Pancreas (tissue), 10 donors: ENCODE results near the gene NME7. TPM values are rescaled to one million over a fixed set of nuclear protein-coding genes. Genes with fewer than 3 reads are reported as not detected.
"Not testable (repeated sequence)": the region's sequence is repeated elsewhere in the genome, so short reads cannot be mapped to it uniquely, and the experiment has no call there.

Experiments
- ATAC-seq, 4 donors: fragments of 200-7000 bp; cut with Tn5 transposase; one replicate each; pipeline versions ENCODE4 v1.8.0 to v1.9.1; 2020; ENCODE audit warnings: mild to moderate bottlenecking in 4 of 4, moderate library complexity in 4 of 4
- DNase-seq, 6 donors: peaks; one replicate each; pipeline ENCODE4 v3.0.0-alpha.2; 2020
- FAIRE-seq: peaks from 2 replicates; lab custom pipeline; 2012; peaks lifted over from hg19 to GRCh38; lab: Jason Lieb, UNC
- H3K27ac ChIP-seq, 4 donors: fragments of 200-600 bp; sonication (generic); 1 replicate in 3 of 4; 2 replicates in 1 of 4; pipeline versions ENCODE4 v1.5.0 to v1.8.0; 2020
- H3K27me3 ChIP-seq, 4 donors: fragments of 200-600 bp; one replicate each; pipeline ENCODE4 v1.8.0; 2021
- H3K36me3 ChIP-seq, 3 donors: fragments of 200-600 bp; sonication (generic) in 1 of 3; one replicate each; pipeline versions ENCODE4 v1.5.0 to v1.8.0; 2020 to 2021
- H3K4me1 ChIP-seq, 3 donors: fragments of 200-600 bp; one replicate each; pipeline ENCODE4 v1.8.0; 2021
- H3K4me3 ChIP-seq, 4 donors: fragments of 200-600 bp; sonication (generic) in 2 of 4; one replicate each; pipeline versions ENCODE4 v1.5.0 to v1.8.0; 2020 to 2021
- H3K9me3 ChIP-seq, 4 donors: fragments of 200-600 bp; one replicate each; pipeline ENCODE4 v1.8.0; 2021
- WGBS, 2 donors: extraction: QIAGEN DNeasy Blood & Tissue Kit; methylation state at CpG; one replicate each; pipeline ENCODE4 v1.1.7; 2013; 5-methylcytosine and 5-hydroxymethylcytosine counted together
- intact Hi-C, 3 donors: fragments of 100-400 bp; cut with DNase I; formaldehyde crosslinking; loops; one replicate each; pipeline versions ENCODE4 v1.11.1 to v1.14.2; 2022
- polyA plus RNA-seq, 2 donors: library from polyadenylated mRNA; stranded (reverse); fragments of 200-250 nt; gene quantifications; one replicate each; pipeline ENCODE4 v1.2.3, GENCODE V29; 2013
- total RNA-seq, 6 donors: library from RNA; stranded (reverse); fragmentation: NEBNext Ultra II Directional in 4 of 6; extraction: Animal tissue kit (Norgen Biotek cat#: 25700) in 4 of 6; gene quantifications; one replicate each; pipeline versions ENCODE4 v1.2.1 to v1.2.4, GENCODE V29; 2021 to 2023
- TF ChIP-seq, protein P1 (sequence below), 4 donors: fragments of 200-600 bp; sonication (generic) in 3 of 4; IDR thresholded peaks; one replicate each; pipeline versions ENCODE4 v1.5.0 to v1.8.0; 2021; ENCODE audit warnings: antibody characterized with exemption in 4 of 4
- donor health status: healthy with polysubstance abuse.
- donor health status: DM: no; HTN: no; CAD: no; lungs with moderate emphysema.
- donor health status: DM: no; HTN: no; CAD: no.
- donor health status: control.
- donor health status: control.
- donor health status: Bipolar disorder and iron deficiency.
- donor health status: DM: yes; HTN: yes; CAD: no.
- donor health status: DM: no; HTN: no; CAD: no.
- donor health status: DM: no; HTN: no; CAD: no.
- donor health status: DM: yes; HTN: yes; CAD: no.

NME7 gene
- total and polyA plus RNA-seq, 8 donors, result 5.0 to 12.6 (median 8.0) TPM

DNA sequence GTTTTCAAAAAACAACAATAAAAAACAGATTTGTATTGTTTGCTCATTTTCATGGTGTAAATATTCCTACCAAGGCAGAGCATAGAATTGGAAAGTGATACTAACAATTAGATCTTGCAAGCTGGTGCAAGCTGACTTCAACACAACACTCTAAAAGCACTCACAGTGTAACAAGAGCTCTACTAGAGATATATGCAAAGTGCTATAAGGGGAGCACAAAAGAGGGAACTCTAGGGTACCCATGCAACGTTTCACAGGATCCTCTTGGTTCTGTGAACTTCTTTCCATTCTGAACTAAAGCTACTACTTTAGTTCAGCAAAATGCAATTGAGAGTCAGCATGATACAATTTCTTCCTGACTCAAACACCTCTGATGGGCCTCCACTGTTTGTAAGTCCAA lies 182.8 kb downstream of the NME7 start:
- H3K4me3 ChIP-seq, result no peak overlapping the region
- no peaks in the 10 kb centered on the region for H3K4me1 ChIP-seq
- no peaks in the 10 kb centered on the region for H3K9me3 ChIP-seq
- ATAC-seq (no peak), DNase-seq (no peak), FAIRE-seq (no peak)
- WGBS, 2 donors, result 41 to 47% methylated on average over 1 of the region's 1 CpG
- no peak overlapping the region for H3K27ac ChIP-seq
- intact Hi-C loops, result no loop called here
- no peaks in the 10 kb centered on the region for H3K36me3 ChIP-seq
- no peaks in the 10 kb centered on the region for H3K27me3 ChIP-seq
- TF ChIP-seq, protein P1, sequence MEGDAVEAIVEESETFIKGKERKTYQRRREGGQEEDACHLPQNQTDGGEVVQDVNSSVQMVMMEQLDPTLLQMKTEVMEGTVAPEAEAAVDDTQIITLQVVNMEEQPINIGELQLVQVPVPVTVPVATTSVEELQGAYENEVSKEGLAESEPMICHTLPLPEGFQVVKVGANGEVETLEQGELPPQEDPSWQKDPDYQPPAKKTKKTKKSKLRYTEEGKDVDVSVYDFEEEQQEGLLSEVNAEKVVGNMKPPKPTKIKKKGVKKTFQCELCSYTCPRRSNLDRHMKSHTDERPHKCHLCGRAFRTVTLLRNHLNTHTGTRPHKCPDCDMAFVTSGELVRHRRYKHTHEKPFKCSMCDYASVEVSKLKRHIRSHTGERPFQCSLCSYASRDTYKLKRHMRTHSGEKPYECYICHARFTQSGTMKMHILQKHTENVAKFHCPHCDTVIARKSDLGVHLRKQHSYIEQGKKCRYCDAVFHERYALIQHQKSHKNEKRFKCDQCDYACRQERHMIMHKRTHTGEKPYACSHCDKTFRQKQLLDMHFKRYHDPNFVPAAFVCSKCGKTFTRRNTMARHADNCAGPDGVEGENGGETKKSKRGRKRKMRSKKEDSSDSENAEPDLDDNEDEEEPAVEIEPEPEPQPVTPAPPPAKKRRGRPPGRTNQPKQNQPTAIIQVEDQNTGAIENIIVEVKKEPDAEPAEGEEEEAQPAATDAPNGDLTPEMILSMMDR (IDR thresholded peaks at IDR 0.05), result no peak

DNA sequence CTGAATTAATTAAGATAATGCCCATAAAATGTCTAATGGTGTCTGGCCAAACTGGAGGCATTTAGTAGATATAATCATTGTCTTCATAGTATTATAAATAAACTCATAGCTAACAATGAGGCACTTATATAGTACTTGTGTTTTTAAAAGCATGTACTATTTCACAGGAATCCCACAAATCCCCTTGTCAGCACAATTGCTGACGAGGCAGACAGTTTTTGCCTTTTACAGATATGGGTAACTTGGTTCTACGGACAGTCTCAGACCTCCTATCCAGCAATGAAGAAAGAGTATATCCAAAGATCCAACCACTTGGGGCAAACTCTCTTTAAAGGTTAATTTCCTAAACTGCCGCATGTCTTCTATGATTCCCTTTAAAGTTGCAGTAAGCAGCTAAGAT lies 187.4 kb downstream of the NME7 start:
- TF ChIP-seq, protein P1 (IDR thresholded peaks at IDR 0.05), result no peak
- Histone ChIP-seq H3K36me3 (no peaks in the 10 kb centered on the region), H3K27ac (no peak overlapping the region), H3K4me1 (no peaks in the 10 kb centered on the region), H3K4me3 (no peak overlapping the region), H3K27me3 (no peaks in the 10 kb centered on the region), H3K9me3 (no peaks in the 10 kb centered on the region)
- intact Hi-C loops, result no loop called here
- no peak for ATAC-seq
- FAIRE-seq, result no peak
- WGBS, 2 donors, result 95 to 97% methylated on average over 3 of the region's 3 CpGs
- no peak for DNase-seq

DNA sequence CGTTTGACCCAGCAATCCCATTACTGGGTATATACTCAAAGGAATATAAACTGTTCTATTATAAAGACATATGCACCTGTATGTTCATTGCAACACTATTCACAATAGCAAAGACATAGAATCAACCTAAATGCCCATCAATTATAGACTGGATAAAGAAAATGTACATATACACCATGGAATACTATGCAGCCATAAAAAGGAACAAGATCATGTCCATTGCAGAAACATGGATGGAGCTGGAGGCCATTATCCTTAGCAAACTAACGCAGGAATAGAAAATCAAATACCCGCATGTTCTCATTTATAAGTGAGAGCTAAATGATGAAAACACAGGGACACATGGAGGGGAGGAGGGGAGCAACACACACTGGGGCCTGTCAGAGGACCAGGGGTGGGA lies 188.2 kb downstream of the NME7 start:
- DNase-seq, intact Hi-C loops, H3K36me3 ChIP-seq, H3K4me1 ChIP-seq, H3K4me3 ChIP-seq, FAIRE-seq, H3K27ac ChIP-seq, ATAC-seq, H3K27me3 ChIP-seq, H3K9me3 ChIP-seq: not testable (repeated sequence)
- 93 to 98% methylated on average over 3 of the region's 3 CpGs for WGBS, 2 donors

DNA sequence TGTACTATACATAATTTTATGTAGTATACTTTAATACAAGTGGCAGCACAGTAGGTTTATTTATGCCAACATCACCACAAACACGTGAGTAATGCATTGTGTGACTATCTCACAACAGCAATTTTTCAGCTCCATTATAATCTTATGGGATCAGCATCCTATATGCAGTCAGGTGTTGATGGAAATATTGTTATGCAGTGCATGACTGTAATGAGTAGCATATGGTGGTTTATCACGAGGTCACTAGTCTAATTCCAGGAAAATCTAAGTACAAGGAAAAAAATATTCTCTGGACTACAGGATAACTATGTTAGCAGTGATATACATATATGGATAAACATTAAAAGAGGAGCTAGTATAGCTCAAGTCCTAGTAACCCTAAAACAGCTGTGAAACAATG lies 192.1 kb downstream of the NME7 start:
- intact Hi-C loops, result no loop called here
- WGBS, 2 donors, result 59 to 60% methylated on average over 2 of the region's 2 CpGs
- Histone ChIP-seq H3K27ac (no peak overlapping the region), H3K27me3 (no peaks in the 10 kb centered on the region), H3K9me3 (no peaks in the 10 kb centered on the region), H3K4me3 (no peak overlapping the region), H3K36me3 (no peaks in the 10 kb centered on the region), H3K4me1 (no peaks in the 10 kb centered on the region)
- FAIRE-seq (no peak), DNase-seq (no peak), ATAC-seq (no peak)
- TF ChIP-seq, protein P1 (IDR thresholded peaks at IDR 0.05), result no peak

DNA sequence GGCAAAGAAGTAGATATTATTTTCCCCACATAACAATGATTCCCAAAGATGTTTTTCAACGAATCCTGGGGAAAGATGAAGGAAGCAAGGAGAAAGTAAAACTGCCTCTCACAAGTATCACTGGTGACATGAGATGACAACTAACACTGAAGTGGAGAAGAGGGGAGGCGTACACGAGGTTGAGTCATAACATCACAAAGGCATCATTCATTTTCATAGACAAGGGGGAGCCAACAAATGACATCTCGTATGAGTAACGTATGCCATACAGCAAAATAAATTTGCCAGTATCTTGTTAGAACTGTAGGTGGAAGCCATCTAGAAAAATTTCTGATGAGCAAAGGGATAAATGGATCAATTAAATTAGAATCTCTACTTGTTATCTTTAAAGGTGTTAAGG lies 204.5 kb downstream of the NME7 start:
- intact Hi-C loops, result no loop called here
- Histone ChIP-seq H3K4me3 (no peak overlapping the region), H3K36me3 (no peaks in the 10 kb centered on the region), H3K4me1 (peaks cover 0 to 4% (median 0%) of the 10 kb centered on the region in 3 donors), H3K9me3 (no peaks in the 10 kb centered on the region), H3K27ac (no peak overlapping the region), H3K27me3 (no peaks in the 10 kb centered on the region)
- no peak for DNase-seq
- TF ChIP-seq, protein P1 (IDR thresholded peaks at IDR 0.05), result no peak
- FAIRE-seq, result no peak
- WGBS, 2 donors, result 73 to 74% methylated on average over 5 of the region's 5 CpGs
- no peak for ATAC-seq
